NCI-H226 (cell line): ENCODE data around the gene CASP6.
"Not testable (repeated sequence)": the region's sequence is repeated elsewhere in the genome, so short reads cannot be mapped to it uniquely, and the experiment has no call there.

Experiments used
- DNase-seq: peaks from one replicate; pipeline ENCODE4 v3.0.0-alpha.2; 2015

CASP6 gene

DNA sequence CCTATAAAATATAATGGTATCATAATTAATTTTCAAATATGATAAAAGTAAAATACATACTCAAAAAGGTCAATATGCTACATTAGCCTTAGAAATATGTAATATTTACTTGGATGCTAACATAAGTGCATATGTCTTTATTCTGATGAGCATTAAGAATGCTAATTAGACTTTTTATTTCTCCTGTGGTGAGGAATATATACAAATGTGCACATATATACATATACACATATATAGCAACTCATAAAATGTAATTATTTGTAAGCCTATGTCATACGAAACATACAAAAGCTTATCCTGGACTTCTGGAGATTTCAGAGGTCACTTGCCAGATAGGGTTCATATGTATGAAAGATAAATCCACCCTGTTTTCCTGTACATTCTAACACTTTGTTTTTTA is 15.5 kb upstream of the CASP6 start:
- DNase-seq = no peak

DNA sequence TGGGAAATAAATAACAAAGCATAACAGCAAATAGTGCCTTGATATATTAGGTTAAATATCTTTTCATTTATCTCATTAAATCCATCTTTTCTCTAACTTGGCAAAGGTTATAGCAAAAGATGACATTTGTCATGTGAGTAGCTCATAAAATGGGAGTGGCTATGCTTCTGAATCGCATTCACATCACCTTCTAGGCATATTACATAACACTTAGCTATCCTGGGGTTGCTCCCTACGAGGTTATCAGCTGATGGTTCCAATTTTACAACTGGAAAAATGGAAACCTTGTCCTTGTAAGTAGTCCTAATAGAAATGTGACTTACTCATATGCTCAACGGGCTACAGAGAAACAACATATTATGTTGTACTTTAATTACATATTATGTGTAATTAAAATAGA is 10.3 kb upstream of the CASP6 start:
- DNase-seq = no peak

DNA sequence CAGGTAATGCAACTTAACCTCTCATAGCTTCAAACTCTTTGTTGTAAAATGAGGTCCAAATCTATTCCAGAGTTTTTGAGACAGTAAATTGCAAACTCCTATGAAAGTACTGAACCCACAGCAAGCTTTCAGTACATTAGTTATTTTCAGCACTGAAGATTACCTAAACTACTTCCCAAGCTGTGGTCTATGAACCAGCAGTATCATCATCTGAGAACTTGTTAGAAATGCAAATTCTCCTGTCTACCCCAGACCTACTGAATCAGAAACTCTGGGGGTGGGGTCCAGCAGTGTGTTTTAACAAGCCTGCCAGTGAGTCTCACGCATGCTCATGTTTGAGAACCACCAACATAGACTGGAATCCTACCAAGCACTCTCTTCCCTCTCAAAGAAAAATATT is 5.7 kb upstream of the CASP6 start:
- DNase-seq = no peak

DNA sequence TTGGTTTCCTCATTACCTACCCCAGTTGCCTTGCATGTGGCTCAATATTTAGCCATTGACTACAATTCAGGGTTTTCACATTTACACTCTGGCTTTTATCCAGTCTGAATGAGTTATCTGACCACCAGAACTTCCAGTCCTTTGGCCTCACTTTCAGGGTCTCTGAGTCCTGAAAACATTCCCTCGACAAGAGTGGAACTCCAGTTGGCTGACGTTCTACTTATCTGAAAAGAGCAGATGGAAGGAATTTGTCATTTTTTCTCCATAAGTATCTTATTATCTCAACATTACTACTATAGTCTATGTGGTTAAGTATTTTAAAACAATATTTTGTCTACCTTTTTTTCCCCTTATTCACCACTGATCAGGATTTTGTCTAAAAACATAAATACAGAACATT is 5.2 kb upstream of the CASP6 start:
- no peak for DNase-seq

DNA sequence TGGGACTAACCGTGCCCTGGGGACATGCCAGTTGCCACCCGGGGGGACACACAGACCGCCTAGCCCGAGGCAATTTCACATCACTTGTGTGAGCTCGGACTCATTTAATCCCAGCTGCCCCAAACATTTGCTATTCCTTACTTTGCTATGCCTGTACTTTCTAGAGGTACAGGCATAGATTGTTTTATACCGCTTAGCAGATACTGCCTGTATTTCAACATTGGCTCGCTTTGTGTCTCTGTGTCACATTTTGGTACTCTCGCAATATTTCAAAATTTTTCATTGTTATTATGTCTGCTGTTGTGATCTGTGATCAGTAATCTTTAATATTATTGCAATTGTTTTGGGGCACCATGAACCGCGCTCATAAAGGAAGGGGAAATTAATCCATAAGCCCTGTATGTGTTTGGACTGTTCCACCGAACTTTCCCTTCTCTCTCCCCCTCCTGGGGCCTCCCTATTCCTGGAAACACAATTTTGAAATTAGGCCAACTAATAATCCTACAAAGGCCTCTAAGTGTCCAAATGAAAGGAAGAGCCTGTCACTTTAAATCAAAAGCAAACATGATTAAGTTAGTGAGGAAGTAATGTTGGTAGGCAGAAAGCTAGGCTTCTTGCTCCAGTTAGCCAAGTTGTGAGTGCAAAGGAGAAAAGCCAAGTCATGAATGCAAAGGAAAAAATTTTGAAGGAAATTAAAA is 568 bp upstream of the CASP6 start:
- no peak for DNase-seq

DNA sequence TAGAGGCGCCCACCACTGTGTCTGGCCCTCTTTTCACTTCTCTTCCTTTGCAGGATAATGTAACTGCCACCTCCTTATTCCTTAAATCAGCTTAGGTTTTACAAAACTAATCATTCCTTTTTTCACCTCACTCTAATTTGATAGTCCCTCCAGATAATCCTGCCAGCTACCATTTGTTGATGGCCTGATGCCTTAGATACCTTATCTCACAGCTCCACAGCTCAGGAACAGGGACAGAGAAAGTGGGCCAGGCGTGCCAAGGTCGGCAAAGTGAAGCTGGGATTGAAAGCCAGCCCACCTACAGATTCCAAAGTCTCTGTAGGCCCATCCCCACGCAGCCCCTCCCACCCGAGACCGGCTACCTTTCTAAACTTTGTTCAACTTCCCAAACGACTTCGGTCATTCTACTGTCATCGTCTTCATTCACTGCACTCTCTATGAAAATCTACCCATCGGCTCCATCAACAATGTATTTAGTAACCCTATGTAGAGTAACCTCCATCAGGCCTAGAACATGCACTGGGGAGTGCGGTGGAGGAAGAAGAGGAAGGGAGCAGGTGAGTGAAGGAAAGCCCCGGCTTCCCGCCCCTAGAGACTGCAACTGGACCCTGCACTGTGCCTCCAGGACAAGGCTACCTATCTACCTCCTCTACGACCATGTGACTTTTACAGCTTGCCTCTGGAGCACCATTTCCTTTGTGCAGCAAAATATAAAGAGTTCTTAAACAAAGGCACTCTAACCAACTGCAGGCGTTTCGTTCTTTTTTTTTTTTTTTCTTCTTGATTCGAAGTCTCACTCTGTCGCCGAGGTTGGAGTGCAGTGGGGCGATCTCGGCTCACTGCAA is 1.5 kb downstream of the CASP6 start:
- no peak for DNase-seq

DNA sequence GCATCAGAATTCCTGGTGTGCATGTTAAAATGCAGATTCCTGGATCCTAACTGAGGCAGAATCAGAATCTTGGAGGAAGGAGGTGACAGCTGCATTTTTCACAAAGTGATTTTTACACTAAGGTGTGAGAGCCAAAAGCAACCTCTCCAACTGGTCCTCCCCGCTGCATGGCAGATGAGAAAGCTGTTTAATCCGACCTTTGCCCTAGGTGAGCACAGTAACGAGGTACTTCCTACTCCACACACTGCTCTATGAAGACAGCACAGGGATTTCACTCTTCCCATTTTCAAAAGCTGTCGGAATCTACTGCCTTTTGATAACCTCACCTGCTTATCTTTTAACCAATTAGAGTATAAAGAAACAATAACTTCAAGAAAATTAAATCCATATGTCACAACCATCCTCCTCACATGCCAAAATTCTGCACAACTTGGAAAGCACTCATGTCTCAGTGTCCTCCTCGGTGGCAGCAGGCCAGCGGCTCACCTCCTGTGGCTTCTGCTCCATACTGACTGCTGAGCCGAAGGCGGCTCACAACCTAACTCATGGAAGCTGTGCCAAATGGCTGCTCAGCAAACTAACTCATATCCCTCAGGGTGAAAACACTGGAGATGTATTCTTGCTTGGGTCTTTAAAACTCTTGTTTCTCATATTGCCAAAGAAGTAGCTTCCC is 3.6 kb downstream of the CASP6 start:
- DNase-seq = no peak

DNA sequence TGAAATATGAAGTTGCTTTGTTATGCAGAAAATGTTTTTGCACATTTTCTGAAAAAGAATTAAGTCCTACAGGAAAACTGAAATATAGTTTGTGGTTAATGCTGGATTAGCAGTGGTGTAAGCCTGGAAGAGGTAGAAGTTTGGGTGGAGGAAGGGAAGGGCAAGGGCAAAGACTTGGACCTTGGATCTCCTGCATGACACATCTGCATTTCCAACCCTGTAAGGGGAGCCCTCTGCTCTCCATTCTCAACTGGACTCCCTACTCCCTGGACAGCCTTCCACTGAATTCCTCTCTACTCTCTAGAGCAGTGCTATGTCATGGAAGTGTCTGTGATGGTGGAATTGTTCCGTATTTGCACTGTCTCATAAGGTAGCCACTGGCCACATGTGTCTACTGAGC is 4.6 kb downstream of the CASP6 start:
- DNase-seq = no peak

DNA sequence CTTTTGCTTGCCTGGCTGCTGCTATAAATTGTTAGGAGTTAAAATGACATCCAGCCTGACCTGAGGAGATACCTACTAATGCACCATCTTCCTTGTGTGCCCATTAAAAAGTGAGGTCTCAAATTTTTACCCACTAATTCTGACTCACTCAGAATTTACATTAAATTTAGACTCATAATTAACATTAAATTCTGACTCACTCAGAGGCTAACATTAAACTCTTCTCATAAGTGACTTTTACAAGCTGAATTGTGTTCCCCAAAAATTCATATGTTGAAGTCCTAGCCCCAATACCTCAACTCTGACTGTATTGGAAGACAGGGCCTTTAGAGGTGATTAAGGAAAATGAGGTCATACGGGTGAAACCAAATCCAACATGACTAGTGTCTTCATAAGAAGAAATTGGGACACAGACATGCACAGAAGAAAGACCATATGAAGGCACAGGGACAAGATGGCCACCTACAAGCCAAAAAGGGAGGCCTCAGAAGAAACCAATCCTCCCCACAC is 11.8 kb downstream of the CASP6 start:
- no peak for DNase-seq

DNA sequence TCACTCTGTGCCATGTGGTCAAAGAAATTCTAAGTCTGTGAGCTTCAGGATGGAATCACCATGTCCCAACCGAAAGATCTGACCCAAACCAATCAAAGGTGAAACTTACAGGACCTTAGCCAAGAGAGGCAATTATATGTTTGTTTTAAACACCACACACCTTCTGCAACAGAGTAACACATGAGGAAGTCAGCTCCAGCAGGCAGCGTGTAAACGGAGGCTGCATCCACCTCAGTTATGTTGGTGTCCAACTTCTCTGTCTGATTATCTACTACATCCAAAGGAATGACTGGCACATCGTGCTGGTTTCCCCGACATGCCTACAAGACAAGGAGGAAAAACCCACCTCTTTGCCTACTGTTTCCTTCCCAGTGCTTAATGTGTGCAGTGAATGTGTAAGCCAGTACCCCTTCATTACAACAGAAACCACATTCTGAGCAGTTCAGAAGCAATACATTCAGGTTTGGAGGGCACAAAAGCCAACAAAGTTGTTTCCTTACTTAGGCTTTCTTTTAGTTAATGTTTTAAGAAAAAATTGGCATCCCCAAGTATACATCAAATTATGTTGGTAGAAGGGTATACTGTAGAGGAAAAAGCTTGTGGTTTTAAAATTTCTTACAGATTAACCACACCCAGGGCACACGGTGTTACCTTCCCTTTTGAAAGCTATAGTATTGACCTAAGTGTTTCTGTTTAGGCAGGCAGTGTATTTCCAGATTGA is 12.4 kb downstream of the CASP6 start:
- no peak for DNase-seq

DNA sequence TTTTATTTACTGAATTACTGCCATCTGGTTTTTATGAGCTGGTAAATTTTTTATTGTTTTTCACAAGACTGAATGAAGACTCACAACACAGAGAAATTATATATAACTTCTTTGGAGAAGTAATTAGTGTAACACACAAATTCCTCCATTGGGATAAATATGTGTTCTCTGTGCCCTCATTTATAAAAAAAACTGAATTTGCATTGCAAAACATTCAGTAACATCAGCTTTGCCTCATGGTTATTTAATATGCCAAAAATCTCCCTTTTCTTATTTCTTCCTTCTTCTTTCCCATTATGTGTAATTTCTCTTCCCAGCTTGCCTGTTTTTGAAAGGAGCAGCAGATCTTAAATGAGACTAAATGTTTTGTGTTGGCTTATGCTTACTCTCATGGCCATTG is 18.5 kb downstream of the CASP6 start:
- no peak for DNase-seq

DNA sequence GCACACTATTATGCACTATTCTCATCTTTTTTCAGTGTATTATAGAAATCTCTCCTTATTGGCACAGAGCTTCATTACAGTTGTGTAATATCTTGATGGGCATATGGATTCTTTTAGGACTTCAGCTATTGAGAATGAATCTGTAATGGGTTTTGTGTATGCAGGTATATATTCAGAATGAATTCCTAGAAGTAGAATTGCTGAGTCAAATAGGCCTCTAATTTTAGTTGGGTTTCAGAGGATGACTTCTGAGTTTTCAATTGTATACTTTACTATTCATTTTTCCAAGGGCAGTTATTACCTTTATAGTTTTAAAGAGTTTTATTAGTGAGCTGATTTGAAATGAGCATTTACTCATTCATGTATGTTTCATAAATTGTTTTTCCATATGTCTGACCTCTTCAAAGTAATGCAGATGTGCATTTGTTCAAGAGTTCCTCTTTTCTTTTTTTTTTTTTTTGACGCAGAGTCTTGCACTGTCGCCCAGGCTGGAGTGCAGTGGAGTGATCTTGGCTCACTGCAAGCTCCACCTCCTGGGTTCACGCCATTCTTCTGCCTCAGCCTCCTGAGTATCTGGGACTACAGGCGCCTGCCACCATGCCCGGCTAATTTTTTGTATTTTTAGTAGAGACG is 19.5 kb downstream of the CASP6 start:
- no peak for DNase-seq

DNA sequence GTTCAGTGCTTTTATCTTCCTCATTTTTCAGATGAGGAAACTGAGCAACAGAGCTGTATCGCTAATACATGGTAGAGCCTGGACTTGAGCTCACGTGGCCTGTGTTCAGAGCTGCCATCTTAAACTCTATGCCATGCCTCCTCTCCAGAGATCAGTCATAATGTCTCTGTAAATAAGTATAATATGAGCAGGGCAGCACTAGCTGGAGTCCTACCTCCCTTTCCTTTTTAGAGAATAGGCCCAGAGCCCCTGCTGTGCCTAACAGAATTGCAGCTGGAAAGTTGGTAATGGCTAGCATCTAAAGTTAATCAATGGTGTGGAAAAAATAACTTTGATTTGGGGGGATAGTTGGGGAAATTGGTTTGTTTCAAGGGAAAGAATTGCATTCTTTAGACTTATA is 20.4 kb downstream of the CASP6 start:
- no peak for DNase-seq

DNA sequence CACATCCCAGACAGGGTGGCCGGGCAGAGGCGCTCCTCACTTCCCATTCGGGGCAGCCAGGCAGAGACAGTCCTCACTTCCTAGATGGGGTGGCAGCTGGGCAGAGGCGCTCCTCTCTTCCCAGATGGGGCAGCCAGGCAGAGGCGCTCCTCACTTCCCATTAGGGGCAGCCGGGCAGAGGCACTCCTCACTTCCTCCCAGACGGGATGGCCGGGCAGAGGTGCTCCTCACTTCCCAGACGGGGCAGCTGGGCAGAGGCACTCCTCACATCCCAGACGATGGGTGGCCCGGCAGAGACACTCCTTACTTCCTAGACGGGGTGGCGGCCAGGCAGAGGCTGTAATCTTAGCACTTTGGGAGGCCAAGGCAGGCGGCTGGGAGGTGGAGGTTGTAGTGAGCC is 24.3 kb downstream of the CASP6 start:
- not testable (repeated sequence) for DNase-seq

DNA sequence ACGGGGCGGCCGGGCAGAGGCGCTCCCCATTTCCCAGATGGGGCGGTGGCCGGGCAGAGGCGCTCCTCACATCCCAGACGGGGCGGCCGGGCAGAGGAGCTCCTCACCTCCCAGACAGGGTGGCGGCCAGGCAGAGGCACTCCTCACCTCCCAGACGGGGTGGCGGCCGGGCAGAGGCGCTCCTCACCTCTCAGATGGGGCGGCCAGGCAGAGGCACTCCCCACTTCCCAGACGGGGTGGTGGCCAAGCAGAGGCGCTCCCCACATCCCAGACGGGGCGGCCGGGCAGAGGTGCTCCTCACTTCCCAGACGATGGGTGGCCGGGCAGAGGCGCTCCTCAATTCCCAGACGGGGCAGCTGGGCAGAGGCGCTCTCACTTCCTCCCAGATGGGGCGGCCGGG is 24.8 kb downstream of the CASP6 start:
- DNase-seq = not testable (repeated sequence)

DNA sequence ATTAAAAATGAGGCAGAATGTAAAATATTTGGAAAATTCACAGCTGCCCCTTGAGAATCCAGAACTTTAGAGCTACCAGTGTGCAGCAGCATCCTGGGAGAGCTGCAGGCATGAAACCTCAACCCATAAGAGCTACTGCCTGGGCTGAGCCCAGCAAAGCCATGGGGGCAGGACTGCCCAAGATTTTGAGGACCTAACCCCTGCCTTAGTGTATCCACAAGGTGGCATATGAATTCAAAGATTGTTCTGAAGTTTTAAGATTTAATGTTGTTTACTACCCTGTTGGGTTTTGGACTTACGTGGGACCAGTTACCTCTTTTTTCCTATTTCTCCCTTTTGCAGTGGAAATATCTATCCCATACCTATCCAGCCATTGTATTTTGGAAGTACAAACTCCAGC is 26.4 kb downstream of the CASP6 start:
- no peak for DNase-seq

DNA sequence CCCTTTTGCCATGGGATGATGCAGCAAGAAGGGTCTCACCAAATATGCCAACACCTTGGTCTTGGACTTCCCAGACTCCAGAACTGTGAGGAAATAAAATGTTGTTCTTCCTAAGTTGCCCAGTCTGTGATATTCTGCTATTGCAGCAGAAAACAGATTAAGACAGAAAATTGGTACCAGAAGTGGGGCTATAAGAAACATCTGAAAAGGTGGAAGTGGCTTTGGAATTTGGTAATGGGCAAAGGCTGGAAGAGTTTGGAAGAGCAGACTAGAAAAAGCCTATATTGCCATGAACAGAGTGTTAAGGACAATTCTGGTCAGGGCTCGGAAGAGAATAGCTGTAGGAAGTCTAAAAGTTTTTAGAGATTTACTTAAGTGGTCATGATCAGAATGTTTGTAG is 27.4 kb downstream of the CASP6 start:
- DNase-seq = no peak

DNA sequence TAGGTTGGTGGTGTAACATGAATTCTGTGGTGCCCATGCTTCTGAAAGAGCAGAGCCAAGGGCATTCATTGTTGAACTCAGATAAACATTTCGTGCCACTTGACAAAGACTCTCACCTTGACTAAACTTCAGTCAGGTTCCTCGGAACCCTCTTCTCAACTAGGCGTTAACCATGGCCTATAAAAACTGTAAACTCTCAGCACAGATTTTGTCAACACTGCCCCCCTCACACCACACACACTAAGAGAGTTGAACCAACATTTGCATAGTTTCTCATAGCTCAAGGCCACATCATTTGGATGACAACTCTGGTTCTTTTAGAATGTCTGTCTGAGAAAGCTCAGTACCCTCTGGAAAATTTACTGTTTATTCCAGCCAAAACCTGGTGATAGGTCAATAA is 28.1 kb downstream of the CASP6 start:
- DNase-seq = no peak

DNA sequence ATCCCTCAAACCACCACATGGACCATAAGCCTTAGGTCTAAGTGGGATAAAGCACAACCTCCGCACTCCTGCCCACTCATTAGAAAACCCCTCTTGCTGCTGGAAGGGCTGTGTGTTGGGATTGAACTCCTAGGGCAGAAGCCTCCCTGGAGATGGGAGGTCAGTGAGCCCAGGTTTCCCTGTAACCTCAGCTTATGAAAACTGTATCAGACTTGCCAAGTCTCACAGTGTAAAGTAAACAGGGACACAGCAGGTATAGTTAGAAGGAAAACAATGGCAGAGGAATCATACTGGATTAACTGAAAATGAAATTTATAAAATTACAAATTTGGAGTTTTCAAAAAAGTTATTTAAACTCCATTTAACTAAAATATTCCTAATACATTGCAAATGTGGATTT is 29.9 kb downstream of the CASP6 start:
- DNase-seq = no peak

DNA sequence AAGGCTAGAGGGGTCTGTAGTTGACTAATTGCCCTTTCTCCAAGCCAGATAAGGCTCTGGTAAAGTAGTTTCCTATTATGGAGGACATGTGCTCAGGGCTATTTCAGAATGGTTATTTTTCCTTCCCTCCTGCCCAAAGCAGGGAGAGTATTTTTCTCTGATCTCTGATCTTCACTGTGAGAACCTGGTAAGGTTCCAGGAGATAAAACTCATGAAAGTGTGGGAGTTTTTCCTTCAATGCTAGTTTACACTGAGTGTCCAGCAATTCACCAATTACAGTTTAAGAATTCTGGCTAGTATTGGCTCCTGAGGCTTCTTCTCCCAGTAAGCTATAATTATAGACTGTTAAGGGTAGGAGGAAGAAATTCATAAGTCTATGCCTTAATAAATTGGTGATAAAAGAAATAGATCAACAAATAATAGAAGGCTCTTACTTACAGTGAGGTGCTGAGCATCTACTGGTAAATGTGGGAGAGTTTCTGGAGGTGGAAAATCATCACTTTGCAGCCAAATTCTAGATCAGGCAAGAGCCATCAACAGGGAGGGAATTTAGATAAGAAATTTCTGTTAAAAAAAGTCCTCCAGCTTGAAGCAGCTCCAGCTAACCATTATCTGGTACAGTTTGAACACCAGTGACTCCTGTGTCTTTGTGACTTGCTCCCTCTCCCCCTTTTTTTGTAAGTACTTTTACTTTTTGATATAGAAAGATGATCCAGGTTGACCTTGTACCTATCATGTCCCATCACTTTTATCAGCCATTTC is 30.9 kb downstream of the CASP6 start:
- peak; percentile 56 for DNase-seq

DNA sequence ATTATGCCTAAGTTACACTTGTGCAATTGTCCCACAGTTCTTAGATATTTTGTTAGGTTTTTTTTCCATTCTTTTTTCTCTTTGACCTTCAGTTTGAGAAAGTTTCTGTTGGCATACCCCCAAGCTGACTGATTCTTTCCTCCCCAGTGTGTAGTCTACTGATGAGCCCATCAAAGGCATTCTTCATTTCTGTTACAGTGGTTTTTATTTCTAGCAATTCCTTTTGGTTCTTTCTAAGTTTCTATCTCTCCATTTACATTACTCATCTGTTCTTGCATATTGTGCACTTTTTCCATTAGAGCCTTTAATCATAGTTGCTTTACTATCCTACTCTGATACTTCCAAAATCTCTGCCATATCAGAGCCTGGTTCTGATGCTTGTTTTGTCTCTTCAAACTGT is 31.9 kb downstream of the CASP6 start:
- no peak for DNase-seq
